ENCODE data around the gene PCSK5.
"Not testable (repeated sequence)": the region's sequence is repeated elsewhere in the genome, so short reads cannot be mapped to it uniquely, and the experiment has no call there.

The PCSK5 gene

DNA sequence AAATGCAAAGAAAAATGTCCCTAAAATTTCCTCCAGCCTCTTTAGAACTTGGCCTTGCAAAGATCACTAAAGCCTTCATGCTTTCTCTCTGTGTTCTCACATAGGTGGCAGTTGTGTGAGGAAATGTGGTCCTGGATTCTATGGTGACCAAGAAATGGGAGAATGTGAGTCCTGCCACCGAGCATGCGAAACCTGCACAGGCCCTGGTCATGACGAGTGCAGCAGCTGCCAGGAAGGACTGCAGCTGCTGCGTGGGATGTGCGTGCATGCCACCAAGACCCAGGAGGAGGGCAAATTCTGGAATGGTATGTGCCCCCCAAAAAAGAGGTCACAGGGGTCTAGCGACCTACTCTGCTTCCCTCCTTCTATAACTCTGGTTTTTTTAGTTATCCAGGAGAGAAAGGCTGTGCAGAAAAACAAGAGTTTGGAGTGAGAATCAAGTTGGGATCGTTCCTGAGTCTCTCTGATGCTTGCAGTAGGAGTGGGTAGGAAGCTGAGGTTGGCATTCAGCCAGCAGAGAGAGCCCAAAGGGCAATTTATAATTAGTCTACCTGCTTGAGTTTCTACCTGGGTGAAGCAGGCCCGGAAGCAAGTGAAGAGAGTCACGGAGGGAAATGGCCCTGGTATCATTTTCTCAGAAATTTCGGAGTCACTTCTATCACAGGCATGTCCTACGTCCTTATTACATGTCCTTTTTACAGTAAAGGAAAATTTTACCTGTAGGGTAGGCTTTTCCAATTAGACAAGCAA lies 406.3 kb downstream of the PCSK5 start:
- Histone ChIP-seq H3K9ac (ENCODE audit: insufficient read length, low read depth) (no peak overlapping the region), H3K9me3 (ENCODE audit: insufficient read depth, low read length) (no peaks in the 10 kb centered on the region), H3K27me3 (ENCODE audit: insufficient read depth, insufficient read length) (no peaks in the 10 kb centered on the region), H3K4me1 (ENCODE audit: insufficient read depth, insufficient read length) (peaks cover 2% of the 10 kb centered on the region), H3K36me3 (ENCODE audit: insufficient read depth, insufficient read length, low read length) (no peaks in the 10 kb centered on the region), H3K4me3 (ENCODE audit: insufficient read length, low read depth) (no peak overlapping the region)
- TF ChIP-seq SUZ12 (IDR thresholded peaks at IDR 0.05; ENCODE audit: extremely low read depth, insufficient read depth, insufficient read length) (no peak), ZNF274 (IDR thresholded peaks at IDR 0.05; ENCODE audit: low read depth, low read length) (no peak), YY1 (IDR thresholded peaks at IDR 0.05; ENCODE audit: insufficient read depth, insufficient read length) (no peak)
- DNase-seq (ENCODE audit: low read depth, low spot score), result no peak

DNA sequence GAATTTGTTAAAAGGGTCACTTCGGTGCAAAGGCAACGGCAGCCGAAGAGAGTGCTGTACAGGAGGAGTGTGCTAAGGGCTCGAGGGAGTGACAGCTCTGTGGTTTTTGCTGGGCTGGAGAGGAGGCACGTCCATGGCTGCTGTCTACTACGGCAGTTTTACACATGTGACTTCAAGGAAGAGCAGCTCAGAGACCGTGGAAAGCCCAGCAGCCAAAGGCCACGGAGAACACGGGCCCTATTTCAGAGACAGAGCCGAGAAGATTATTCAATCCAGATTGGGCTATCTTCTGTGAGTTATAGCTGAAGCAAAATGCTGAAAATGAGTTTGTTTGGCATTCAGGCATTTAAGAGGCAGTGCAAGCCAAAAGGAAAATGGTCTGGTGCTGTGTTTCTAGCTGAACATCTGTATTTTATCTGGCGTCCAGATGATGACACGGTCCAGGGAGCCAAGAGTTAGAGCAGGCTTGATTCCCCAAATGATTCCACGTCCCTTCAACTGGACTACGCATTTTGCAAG lies 407.3 kb downstream of the PCSK5 start:
- Histone ChIP-seq H3K9ac (ENCODE audit: insufficient read length, low read depth) (no peak overlapping the region), H3K4me1 (ENCODE audit: insufficient read depth, insufficient read length) (peaks cover 2% of the 10 kb centered on the region), H3K4me3 (ENCODE audit: insufficient read length, low read depth) (no peak overlapping the region), H3K9me3 (ENCODE audit: insufficient read depth, low read length) (no peaks in the 10 kb centered on the region), H3K27me3 (ENCODE audit: insufficient read depth, insufficient read length) (no peaks in the 10 kb centered on the region), H3K36me3 (ENCODE audit: insufficient read depth, insufficient read length, low read length) (no peaks in the 10 kb centered on the region)
- DNase-seq (ENCODE audit: low read depth, low spot score), result no peak
- TF ChIP-seq YY1 (IDR thresholded peaks at IDR 0.05; ENCODE audit: insufficient read depth, insufficient read length) (no peak), SUZ12 (IDR thresholded peaks at IDR 0.05; ENCODE audit: extremely low read depth, insufficient read depth, insufficient read length) (no peak), ZNF274 (IDR thresholded peaks at IDR 0.05; ENCODE audit: low read depth, low read length) (no peak)

DNA sequence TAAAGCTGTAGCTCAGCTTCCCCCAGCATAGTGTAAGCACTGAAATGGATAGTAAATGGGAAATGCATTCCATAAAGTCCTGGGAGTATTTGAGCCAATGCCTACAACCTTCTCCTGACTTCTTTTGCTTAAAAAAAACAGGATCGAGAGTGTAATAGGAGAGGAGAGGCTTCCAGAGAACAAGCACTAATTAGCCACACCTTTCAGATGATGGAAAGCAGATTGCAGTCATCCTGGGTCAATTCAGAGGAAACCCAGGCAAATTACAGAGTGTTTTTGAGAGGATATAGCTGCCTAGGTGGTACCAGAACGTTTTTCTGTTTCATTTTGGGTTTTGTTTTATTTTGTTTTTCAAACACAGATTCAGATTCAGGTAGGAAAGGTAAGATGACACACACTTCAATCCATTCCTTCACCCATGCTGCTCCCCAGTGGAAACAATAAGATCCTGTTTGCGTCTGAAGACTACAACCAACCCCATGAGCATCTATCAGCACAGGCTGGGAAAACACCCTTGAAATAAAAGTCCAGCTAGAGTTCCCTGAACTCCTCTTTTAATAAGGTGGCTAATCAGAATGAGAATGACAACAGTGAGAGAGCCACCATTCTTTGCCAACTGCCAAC lies 408.2 kb downstream of the PCSK5 start:
- TF ChIP-seq SUZ12 (IDR thresholded peaks at IDR 0.05; ENCODE audit: extremely low read depth, insufficient read depth, insufficient read length) (no peak), YY1 (IDR thresholded peaks at IDR 0.05; ENCODE audit: insufficient read depth, insufficient read length) (no peak), ZNF274 (IDR thresholded peaks at IDR 0.05; ENCODE audit: low read depth, low read length) (no peak)
- Histone ChIP-seq H3K27me3 (ENCODE audit: insufficient read depth, insufficient read length) (no peaks in the 10 kb centered on the region), H3K9ac (ENCODE audit: insufficient read length, low read depth) (no peak overlapping the region), H3K36me3 (ENCODE audit: insufficient read depth, insufficient read length, low read length) (no peaks in the 10 kb centered on the region), H3K4me1 (ENCODE audit: insufficient read depth, insufficient read length) (peaks cover 2% of the 10 kb centered on the region), H3K4me3 (ENCODE audit: insufficient read length, low read depth) (no peak overlapping the region), H3K9me3 (ENCODE audit: insufficient read depth, low read length) (no peaks in the 10 kb centered on the region)
- DNase-seq (ENCODE audit: low read depth, low spot score), result no peak

DNA sequence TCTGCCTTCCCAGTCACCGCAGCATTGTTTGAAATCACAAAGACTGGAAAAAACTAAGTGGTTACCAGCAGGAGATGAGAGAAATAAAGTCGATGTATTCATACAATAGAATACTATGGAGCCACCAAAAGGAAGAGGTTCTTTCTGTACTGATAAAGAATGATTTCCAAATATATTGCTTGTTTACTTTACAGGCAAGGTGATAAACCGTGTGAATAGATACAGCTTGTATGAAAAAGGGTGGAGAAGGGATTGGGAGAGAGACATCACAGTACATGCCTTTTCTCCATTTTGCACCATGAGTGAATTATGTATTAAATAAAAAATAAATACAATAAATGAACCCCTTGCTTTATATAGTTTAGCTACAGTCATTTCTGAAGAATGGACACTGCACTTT lies 412.1 kb downstream of the PCSK5 start:
- H3K36me3 ChIP-seq (ENCODE audit: insufficient read depth, insufficient read length, low read length), result no peaks in the 10 kb centered on the region
- H3K9me3 ChIP-seq (ENCODE audit: insufficient read depth, low read length), result no peaks in the 10 kb centered on the region
- peaks cover 2% of the 10 kb centered on the region for H3K4me1 ChIP-seq (ENCODE audit: insufficient read depth, insufficient read length)
- TF ChIP-seq YY1 (IDR thresholded peaks at IDR 0.05; ENCODE audit: insufficient read depth, insufficient read length) (no peak), SUZ12 (IDR thresholded peaks at IDR 0.05; ENCODE audit: extremely low read depth, insufficient read depth, insufficient read length) (no peak), ZNF274 (IDR thresholded peaks at IDR 0.05; ENCODE audit: low read depth, low read length) (no peak)
- H3K27me3 ChIP-seq (ENCODE audit: insufficient read depth, insufficient read length), result no peaks in the 10 kb centered on the region
- no peak overlapping the region for H3K9ac ChIP-seq (ENCODE audit: insufficient read length, low read depth)
- no peak for DNase-seq (ENCODE audit: low read depth, low spot score)
- H3K4me3 ChIP-seq (ENCODE audit: insufficient read length, low read depth), result no peak overlapping the region

DNA sequence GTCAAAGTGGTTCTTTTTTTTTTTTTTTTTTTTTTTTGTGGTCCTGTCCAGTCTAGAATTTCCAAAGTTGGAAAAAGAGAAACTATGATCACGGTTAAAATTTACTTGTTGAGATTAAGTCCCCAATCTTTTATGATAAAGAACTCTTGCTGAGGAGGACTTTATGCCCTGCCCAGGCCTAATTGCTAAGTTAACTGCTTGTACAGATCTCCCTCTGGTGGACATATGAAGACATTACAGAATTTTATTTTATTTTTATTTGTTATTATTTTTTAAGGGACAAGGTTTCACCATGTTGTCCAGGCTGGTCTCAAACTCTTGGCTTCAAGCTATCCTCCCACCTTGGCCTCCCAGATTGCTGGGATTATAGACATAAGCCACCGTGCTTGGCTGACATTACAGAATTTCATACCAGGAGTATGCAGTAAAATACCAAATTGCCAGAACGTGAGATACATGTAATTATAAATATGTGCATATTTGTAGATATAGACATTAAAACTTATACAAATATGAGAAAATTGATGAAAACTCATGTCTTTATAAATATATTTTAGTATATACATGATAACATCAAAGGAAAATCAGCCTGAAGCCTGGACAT lies 412.6 kb downstream of the PCSK5 start:
- Histone ChIP-seq H3K4me1 (ENCODE audit: insufficient read depth, insufficient read length) (peaks cover under 1% of the 10 kb centered on the region), H3K27me3 (ENCODE audit: insufficient read depth, insufficient read length) (no peaks in the 10 kb centered on the region), H3K36me3 (ENCODE audit: insufficient read depth, insufficient read length, low read length) (no peaks in the 10 kb centered on the region), H3K4me3 (ENCODE audit: insufficient read length, low read depth) (no peak overlapping the region), H3K9ac (ENCODE audit: insufficient read length, low read depth) (no peak overlapping the region), H3K9me3 (ENCODE audit: insufficient read depth, low read length) (no peaks in the 10 kb centered on the region)
- no peak for TF ChIP-seq ZNF274 (IDR thresholded peaks at IDR 0.05; ENCODE audit: low read depth, low read length)
- TF ChIP-seq SUZ12 (IDR thresholded peaks at IDR 0.05; ENCODE audit: extremely low read depth, insufficient read depth, insufficient read length), result no peak
- no peak for TF ChIP-seq YY1 (IDR thresholded peaks at IDR 0.05; ENCODE audit: insufficient read depth, insufficient read length)
- no peak for DNase-seq (ENCODE audit: low read depth, low spot score)

DNA sequence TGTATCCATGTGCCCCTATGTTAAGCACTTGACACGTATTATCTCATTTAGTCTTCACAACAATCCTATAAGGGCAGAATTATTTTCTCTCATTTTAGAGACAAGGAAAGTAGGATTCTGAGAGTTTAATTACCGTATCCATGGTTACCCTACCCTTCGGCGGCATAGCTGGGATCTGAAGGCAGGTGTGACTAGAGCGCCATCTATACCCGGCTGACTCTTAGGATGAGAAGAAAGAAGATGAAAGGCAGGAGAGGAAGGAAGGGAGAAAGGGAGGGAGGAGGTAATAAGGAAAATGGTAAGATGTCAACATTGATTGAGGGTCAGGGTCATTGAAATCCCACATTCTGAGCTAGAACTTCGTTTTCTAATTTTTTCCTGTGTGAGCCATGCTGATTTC lies 416.6 kb downstream of the PCSK5 start:
- not testable (repeated sequence) for DNase-seq (ENCODE audit: low read depth, low spot score)

DNA sequence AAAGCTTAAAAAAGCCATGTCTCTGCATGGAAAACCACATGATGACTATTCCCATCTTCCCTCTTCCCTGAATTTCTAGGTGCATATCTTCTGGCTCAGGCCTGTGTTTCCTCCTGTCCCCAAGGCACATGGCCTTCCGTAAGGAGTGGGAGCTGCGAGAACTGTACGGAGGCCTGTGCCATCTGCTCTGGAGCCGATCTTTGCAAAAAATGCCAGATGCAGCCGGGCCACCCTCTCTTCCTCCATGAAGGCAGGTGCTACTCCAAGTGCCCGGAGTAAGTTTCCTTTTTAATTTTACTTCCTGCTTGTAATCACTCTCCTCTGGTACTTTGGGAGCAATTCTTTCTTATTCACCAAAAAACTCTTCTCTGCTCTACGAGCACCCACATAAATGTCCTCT lies 420.1 kb downstream of the PCSK5 start:
- H3K4me3 ChIP-seq (ENCODE audit: insufficient read length, low read depth), result no peak overlapping the region
- no peak overlapping the region for H3K9ac ChIP-seq (ENCODE audit: insufficient read length, low read depth)
- DNase-seq (ENCODE audit: low read depth, low spot score), result no peak
- H3K27me3 ChIP-seq (ENCODE audit: insufficient read depth, insufficient read length), result no peaks in the 10 kb centered on the region
- TF ChIP-seq ZNF274 (IDR thresholded peaks at IDR 0.05; ENCODE audit: low read depth, low read length) (no peak), SUZ12 (IDR thresholded peaks at IDR 0.05; ENCODE audit: extremely low read depth, insufficient read depth, insufficient read length) (no peak), YY1 (IDR thresholded peaks at IDR 0.05; ENCODE audit: insufficient read depth, insufficient read length) (no peak)
- H3K9me3 ChIP-seq (ENCODE audit: insufficient read depth, low read length), result no peaks in the 10 kb centered on the region
- H3K36me3 ChIP-seq (ENCODE audit: insufficient read depth, insufficient read length, low read length), result no peaks in the 10 kb centered on the region
- no peaks in the 10 kb centered on the region for H3K4me1 ChIP-seq (ENCODE audit: insufficient read depth, insufficient read length)

More for the DNA sequence above, 416.6 kb downstream of the PCSK5 start:
- H3K9ac ChIP-seq (ENCODE audit: insufficient read length, low read depth); H3K4me1 ChIP-seq (ENCODE audit: insufficient read depth, insufficient read length); H3K27me3 ChIP-seq (ENCODE audit: insufficient read depth, insufficient read length); H3K36me3 ChIP-seq (ENCODE audit: insufficient read depth, insufficient read length, low read length); H3K4me3 ChIP-seq (ENCODE audit: insufficient read length, low read depth); H3K9me3 ChIP-seq (ENCODE audit: insufficient read depth, low read length): not testable (repeated sequence)
